Measurements from ENCODE around the gene FCRL4. TPM values are rescaled to one million over a fixed set of nuclear protein-coding genes. Genes with fewer than 3 reads are reported as not detected.

Gene FCRL4
- total RNA-seq (2021) (not detected in 3 replicates), Bru-seq, nascent RNA (not detected)
- long read RNA-seq, experiment 1, result 0 reads
- long read RNA-seq, experiment 2, result 0 reads
- long read RNA-seq, experiment 3, result 0 reads

- no peaks in the 10 kb centered on the region for H3K4me1 Mint-ChIP-seq
- H3K9me3 Mint-ChIP-seq, result no peaks in the 10 kb centered on the region
- H3K27me3 Mint-ChIP-seq (ENCODE audit: low read depth), result no peaks in the 10 kb centered on the region; the same call in 1 of the 2 replicates
- TF ChIP-seq ARID4B (CRISPR knock-in tag; IDR thresholded peaks at IDR 0.05; ENCODE audit: borderline replicate concordance), result no peak
- TF ChIP-seq CDX4 (CRISPR knock-in tag; IDR thresholded peaks at IDR 0.05; ENCODE audit: borderline replicate concordance), result no peak
- no peak for TF ChIP-seq ATF3 (CRISPR knock-in tag; conservative IDR thresholded peaks at IDR 0.05)
- no peak for TF ChIP-seq ZNF263 (CRISPR knock-in tag; IDR thresholded peaks at IDR 0.05; ENCODE audit: low read depth)
- no peak for TF ChIP-seq USF1 (CRISPR knock-in tag; IDR thresholded peaks at IDR 0.05)
- TF ChIP-seq ZNF138 (CRISPR knock-in tag; conservative IDR thresholded peaks at IDR 0.05), result no peak
- TF ChIP-seq ERG (CRISPR knock-in tag; IDR thresholded peaks at IDR 0.05), result no peak
- no peak for TF ChIP-seq E2F4 (CRISPR knock-in tag; IDR thresholded peaks at IDR 0.05; ENCODE audit: borderline replicate concordance, low read depth)
- no peak for TF ChIP-seq GRHL2 (CRISPR knock-in tag; IDR thresholded peaks at IDR 0.05; ENCODE audit: insufficient replicate concordance, severe bottlenecking)
- TF ChIP-seq PRRX2 (CRISPR knock-in tag; IDR thresholded peaks at IDR 0.05), result no peak
- no peak for TF ChIP-seq RORB (CRISPR knock-in tag; IDR thresholded peaks at IDR 0.05)
- no peak for TF ChIP-seq FOXJ3 (CRISPR knock-in tag; IDR thresholded peaks at IDR 0.05; ENCODE audit: borderline replicate concordance)
- TF ChIP-seq ATF2 (CRISPR knock-in tag; IDR thresholded peaks at IDR 0.05; ENCODE audit: borderline replicate concordance, low read depth), result no peak
- no peak for TF ChIP-seq SMAD3 (CRISPR knock-in tag; IDR thresholded peaks at IDR 0.05; ENCODE audit: borderline replicate concordance)
- TF ChIP-seq FOXP1 (CRISPR knock-in tag; IDR thresholded peaks at IDR 0.05; ENCODE audit: borderline replicate concordance), result no peak
- TF ChIP-seq TEAD4 (CRISPR knock-in tag; IDR thresholded peaks at IDR 0.05), result no peak
- no peak for TF ChIP-seq ZNF232 (CRISPR knock-in tag; IDR thresholded peaks at IDR 0.05)
- no peak for TF ChIP-seq STAT6 (CRISPR knock-in tag; conservative IDR thresholded peaks at IDR 0.05; ENCODE audit: low read depth)
- TF ChIP-seq ZNF121 (CRISPR knock-in tag; IDR thresholded peaks at IDR 0.05), result no peak
- TF ChIP-seq CREB1 (CRISPR knock-in tag; IDR thresholded peaks at IDR 0.05), result no peak
- ChIA-PET CTCF (interaction anchor here (1.0 kb wide), 1 partner anchor 18 kb away, joined by 6 read pairs; no protein-coding TSS in a partner anchor), POLR2A (no interaction called here)
- no peak within 1 kb of the TSS for H3K27ac Mint-ChIP-seq
- no peaks in the 10 kb centered on the region for H3K36me3 Mint-ChIP-seq
- ATAC-seq (no peak), DNase-seq (ENCODE audit: low spot score) (no peak)
- H3K4me3 Mint-ChIP-seq, result no peak within 1 kb of the TSS
These were observed at the start of gene FCRL4 for GRCh38 chr1:157597959-157598667. Gene FCRL4 (minus strand): TSS chr1:157598085. CDS start chr1:157597944, 141 bp downstream.
